T-cell (primary cell): ENCODE data around the gene LIMS3. TPM values are rescaled to one million over a fixed set of nuclear protein-coding genes. Genes with fewer than 3 reads are reported as not detected.
"Not testable (repeated sequence)": the region's sequence is repeated elsewhere in the genome, so short reads cannot be mapped to it uniquely, and the experiment has no call there.

ENCODE experiments used
- ATAC-seq, 4 experiments: fragments of 200-7000 bp in 3 of 4; fragments of 150-1000 bp in 1 of 4; cut with Tn5 transposase; replicated peaks in 1 of 4; 1 replicate in 3 of 4; 2 replicates in 1 of 4; pipeline ENCODE4 v1.10.0; 2021; ENCODE audit warnings: moderate library complexity in 3 of 4, mild to moderate bottlenecking in 2 of 4, moderate number of reproducible peaks in 1 of 4
- CTCF ChIA-PET, 2 donors: fragments of 300-600 bp; sonication (Branson Sonifier 250); formaldehyde crosslinking; loops; one replicate each; lab custom pipeline; 2022; ENCODE audit warnings: antibody characterized with exemption in 2 of 2; lab: Charles Lee
- POLR2A ChIA-PET, 2 donors: fragments of 300-600 bp; sonication (Branson Sonifier 250); formaldehyde crosslinking; loops; one replicate each; lab custom pipeline; 2022; ENCODE audit warnings: antibody characterized with exemption in 2 of 2; lab: Charles Lee
- DNase-seq, 35 experiments: peaks; one replicate each; pipeline versions ENCODE4 v3.0.0 to v3.0.0-alpha.2; 2013 to 2023
- H3K27ac ChIP-seq: one replicate; pipeline ENCODE4 v1.5.1; 2013; ENCODE audit warnings: low read length
- H3K27me3 ChIP-seq, 2 experiments: replicated peaks in 1 of 2; 1 replicate in 1 of 2; 2 replicates in 1 of 2; pipeline versions ENCODE4 v1.6.1 to v1.7.0; 2013; ENCODE audit warnings: low read length in 1 of 2, mixed read lengths in 1 of 2; ENCODE audit not compliant: control insufficient read depth in 2 of 2, insufficient read depth in 2 of 2; ENCODE audit errors: extremely low read depth in 1 of 2
- H3K36me3 ChIP-seq, 2 donors: 1 replicate in 1 of 2; 2 replicates in 1 of 2; pipeline versions ENCODE4 v1.6.1 to v1.7.0; 2013; ENCODE audit warnings: low read length in 1 of 2; ENCODE audit not compliant: control insufficient read depth in 2 of 2, insufficient read depth in 1 of 2; ENCODE audit errors: extremely low read depth in 1 of 2
- H3K4me1 ChIP-seq, 2 experiments: 1 replicate in 1 of 2; 2 replicates in 1 of 2; pipeline versions ENCODE4 v1.6.1 to v1.7.0; 2013; ENCODE audit warnings: low read length in 2 of 2, mixed read lengths in 1 of 2; ENCODE audit not compliant: insufficient read depth in 2 of 2, control insufficient read depth in 1 of 2; ENCODE audit errors: extremely low read depth in 1 of 2
- H3K4me3 ChIP-seq, 2 donors: 1 replicate in 1 of 2; 2 replicates in 1 of 2; pipeline versions ENCODE4 v1.5.1 to v1.7.0; 2013; ENCODE audit warnings: mild to moderate bottlenecking in 2 of 2, low read length in 1 of 2, moderate library complexity in 1 of 2; ENCODE audit not compliant: control insufficient read depth in 1 of 2; ENCODE audit errors: extremely low read depth in 1 of 2
- H3K9me3 ChIP-seq: 2 replicates; pipeline ENCODE4 v1.7.0; 2013
- H3K27ac Mint-ChIP-seq, 2 donors: one replicate each; pipeline ENCODE4 v1.8.0; 2020 to 2021; ENCODE audit warnings: mild to moderate bottlenecking in 2 of 2, mixed read lengths in 2 of 2
- H3K27me3 Mint-ChIP-seq, 2 donors: one replicate each; pipeline ENCODE4 v1.8.0; 2021 to 2022; ENCODE audit warnings: mixed read lengths in 2 of 2
- H3K36me3 Mint-ChIP-seq: one replicate; pipeline ENCODE4 v1.8.0; 2021; ENCODE audit warnings: mixed read lengths
- H3K4me1 Mint-ChIP-seq, 3 donors: one replicate each; pipeline ENCODE4 v1.8.0; 2020 to 2022; ENCODE audit warnings: mixed read lengths in 3 of 3, mild to moderate bottlenecking in 1 of 3
- H3K4me3 Mint-ChIP-seq, 3 donors: one replicate each; pipeline ENCODE4 v1.8.0; 2020 to 2022; ENCODE audit warnings: mild to moderate bottlenecking in 3 of 3, mixed read lengths in 3 of 3, moderate library complexity in 3 of 3
- H3K9me3 Mint-ChIP-seq, 3 donors: one replicate each; pipeline ENCODE4 v1.8.0; 2020 to 2022; ENCODE audit warnings: mixed read lengths in 3 of 3
- WGBS: methylation state at CpG from one replicate; pipeline ENCODE4 v1.1.5; 2013; ENCODE audit warnings: missing lambda C conversion rate; ENCODE audit not compliant: insufficient coverage; 5-methylcytosine and 5-hydroxymethylcytosine counted together
- total RNA-seq, 35 experiments: library from RNA in 6 of 35; stranded (reverse) in 6 of 35; fragments of 120-200 nt in 1 of 35; gene quantifications; one replicate each; pipeline versions ENCODE4 v1.2.1 to v1.2.4 and lab custom pipeline; 2013 to 2026

The LIMS3 gene
- total RNA-seq, 5 donors from 2014 or later (not counting 1 experiment from before 2014, with no cell fraction given), result 0.73 to 1.8 (median 1.5) TPM; not detected in 2

- CTCF ChIA-PET, H3K27ac Mint-ChIP-seq, H3K4me1 Mint-ChIP-seq, H3K27ac ChIP-seq, POLR2A ChIA-PET, H3K4me1 ChIP-seq, H3K9me3 ChIP-seq, H3K4me3 ChIP-seq, H3K27me3 Mint-ChIP-seq, ATAC-seq, H3K36me3 ChIP-seq, H3K27me3 ChIP-seq, H3K4me3 Mint-ChIP-seq, DNase-seq, H3K36me3 Mint-ChIP-seq, H3K9me3 Mint-ChIP-seq: not testable (repeated sequence)
- WGBS, result no CpG with 5 or more reads among the region's 7 CpGs
Observed at GRCh38 chr2:109921543-109922384, 23.3 kb downstream of the LIMS3 start.

GRCh38 chr2:109924481-109924880 is 26.0 kb downstream of the LIMS3 start:
- H3K36me3 Mint-ChIP-seq, H3K9me3 Mint-ChIP-seq, H3K27ac ChIP-seq, H3K27me3 Mint-ChIP-seq, CTCF ChIA-PET, H3K4me1 Mint-ChIP-seq, POLR2A ChIA-PET, DNase-seq, ATAC-seq, H3K4me1 ChIP-seq, H3K27me3 ChIP-seq, H3K36me3 ChIP-seq, H3K9me3 ChIP-seq, H3K4me3 Mint-ChIP-seq, H3K27ac Mint-ChIP-seq, H3K4me3 ChIP-seq: not testable (repeated sequence)
- no CpG with 5 or more reads among the region's 2 CpGs for WGBS

- DNase-seq, H3K27ac ChIP-seq, ATAC-seq, POLR2A ChIA-PET, H3K27ac Mint-ChIP-seq, H3K4me3 ChIP-seq, H3K36me3 ChIP-seq, H3K4me1 Mint-ChIP-seq, H3K9me3 Mint-ChIP-seq, H3K9me3 ChIP-seq, H3K4me3 Mint-ChIP-seq, H3K36me3 Mint-ChIP-seq, H3K27me3 ChIP-seq, H3K27me3 Mint-ChIP-seq, CTCF ChIA-PET, H3K4me1 ChIP-seq: not testable (repeated sequence)
- no CpG with 5 or more reads among the region's 4 CpGs for WGBS
Observed at GRCh38 chr2:109927803-109928202, 29.3 kb downstream of the LIMS3 start.

- H3K27ac ChIP-seq, H3K4me1 ChIP-seq, DNase-seq, H3K9me3 ChIP-seq, H3K27me3 Mint-ChIP-seq, H3K4me3 ChIP-seq, H3K4me3 Mint-ChIP-seq, H3K36me3 ChIP-seq, H3K27me3 ChIP-seq, POLR2A ChIA-PET, ATAC-seq, H3K9me3 Mint-ChIP-seq, H3K4me1 Mint-ChIP-seq, H3K27ac Mint-ChIP-seq, CTCF ChIA-PET, H3K36me3 Mint-ChIP-seq: not testable (repeated sequence)
- no CpG with 5 or more reads among the region's 1 CpG for WGBS
Observed at GRCh38 chr2:109929222-109929621, 30.7 kb downstream of the LIMS3 start.

GRCh38 chr2:109936534-109936933 is 38.0 kb downstream of the LIMS3 start:
- H3K4me3 ChIP-seq, H3K9me3 ChIP-seq, DNase-seq, H3K36me3 Mint-ChIP-seq, H3K27me3 ChIP-seq, H3K4me1 ChIP-seq, H3K36me3 ChIP-seq, POLR2A ChIA-PET, ATAC-seq, H3K4me1 Mint-ChIP-seq, H3K27ac ChIP-seq, H3K27me3 Mint-ChIP-seq, H3K9me3 Mint-ChIP-seq, CTCF ChIA-PET, H3K4me3 Mint-ChIP-seq, H3K27ac Mint-ChIP-seq: not testable (repeated sequence)
- WGBS, result no CpG with 5 or more reads among the region's 6 CpGs

- CTCF ChIA-PET, POLR2A ChIA-PET, H3K9me3 Mint-ChIP-seq, H3K36me3 ChIP-seq, H3K4me3 Mint-ChIP-seq, ATAC-seq, H3K9me3 ChIP-seq, H3K27ac ChIP-seq, H3K27me3 ChIP-seq, DNase-seq, H3K36me3 Mint-ChIP-seq, H3K27ac Mint-ChIP-seq, H3K27me3 Mint-ChIP-seq, H3K4me1 ChIP-seq, H3K4me1 Mint-ChIP-seq, H3K4me3 ChIP-seq: not testable (repeated sequence)
- WGBS, result no CpG with 5 or more reads among the region's 3 CpGs
Observed at GRCh38 chr2:109945362-109945761, 46.9 kb downstream of the LIMS3 start.
